Body of pancreas (tissue), 4 donors: ENCODE results near the gene CAPN5. TPM values are rescaled to one million over a fixed set of nuclear protein-coding genes. Genes with fewer than 3 reads are reported as not detected.

Experiments
- ATAC-seq: fragments of 150-250 bp; one replicate; pipeline ENCODE4 v1.9.1; 2016
- DNase-seq, 4 donors: peaks; one replicate each; pipeline ENCODE4 v3.0.0-alpha.2; 2019
- H3K27ac ChIP-seq, 4 donors: fragments of 200-600 bp; sonication (generic); 1 replicate in 3 of 4; 2 replicates in 1 of 4; pipeline versions ENCODE4 v1.5.1 to v1.6.1; 2016 to 2019; ENCODE audit warnings: mild to moderate bottlenecking in 1 of 4, mixed read lengths in 1 of 4, moderate library complexity in 1 of 4
- H3K27me3 ChIP-seq, 2 donors: fragments of 200-600 bp; sonication (generic); one replicate each; pipeline ENCODE4 v1.6.0; 2016; ENCODE audit warnings: mild to moderate bottlenecking in 1 of 2
- H3K36me3 ChIP-seq, 2 donors: fragments of 200-600 bp; sonication (generic); replicated peaks in 1 of 2; 2 replicates each; pipeline ENCODE4 v1.5.1; 2016; ENCODE audit warnings: low read depth in 2 of 2; ENCODE audit not compliant: insufficient read depth in 1 of 2
- H3K4me1 ChIP-seq: fragments of 200-600 bp; sonication (generic); one replicate; pipeline ENCODE4 v1.6.0; 2016
- H3K4me3 ChIP-seq, 2 donors: fragments of 200-600 bp; sonication (generic); 1 replicate in 1 of 2; 2 replicates in 1 of 2; pipeline ENCODE4 v1.5.1; 2016 to 2019
- H3K9me3 ChIP-seq, 3 donors: fragments of 200-600 bp; sonication (generic); 1 replicate in 2 of 3; 2 replicates in 1 of 3; pipeline ENCODE4 v1.5.1; 2016
- POLR2A ChIP-seq, 3 donors: fragments of 450-650 bp; IDR thresholded peaks; one replicate each; pipeline ENCODE4 v1.6.1; 2016; ENCODE audit warnings: antibody characterized with exemption in 3 of 3, mild to moderate bottlenecking in 2 of 3
- WGBS, 2 donors: methylation state at CpG; one replicate each; pipeline ENCODE4 v1.1.5; 2017; 5-methylcytosine and 5-hydroxymethylcytosine counted together
- intact Hi-C: fragments of 100-400 bp; cut with DNase I; formaldehyde crosslinking; loops from one replicate; pipeline ENCODE4 v1.15.1; 2023
- total RNA-seq, 2 donors: library from RNA; depleted of rRNA; stranded (reverse); fragments of >200 nt; gene quantifications; one replicate each; pipeline ENCODE4 v1.1.0, GENCODE V29; 2016
- TF ChIP-seq, protein P1 (sequence below), 7 experiments: fragments of 450-650 bp in 4 of 7; fragments of 200-600 bp in 3 of 7; sonication (generic) in 3 of 7; IDR thresholded peaks; one replicate each; pipeline ENCODE4 v1.5.1; 2016 to 2019; ENCODE audit warnings: antibody characterized with exemption in 7 of 7

The CAPN5 gene
- total RNA-seq, 2 donors from 2014 or later, result 7.8 to 13.8 TPM

- no peaks in the 10 kb centered on the region for H3K27me3 ChIP-seq
- intact Hi-C loops, result loop anchor here (5.0 kb wide), 1 partner anchor 62 kb away; no protein-coding TSS in a partner anchor
- H3K9me3 ChIP-seq, result no peaks in the 10 kb centered on the region
- no peak for TF ChIP-seq POLR2A (IDR thresholded peaks at IDR 0.05)
- TF ChIP-seq, protein P1, sequence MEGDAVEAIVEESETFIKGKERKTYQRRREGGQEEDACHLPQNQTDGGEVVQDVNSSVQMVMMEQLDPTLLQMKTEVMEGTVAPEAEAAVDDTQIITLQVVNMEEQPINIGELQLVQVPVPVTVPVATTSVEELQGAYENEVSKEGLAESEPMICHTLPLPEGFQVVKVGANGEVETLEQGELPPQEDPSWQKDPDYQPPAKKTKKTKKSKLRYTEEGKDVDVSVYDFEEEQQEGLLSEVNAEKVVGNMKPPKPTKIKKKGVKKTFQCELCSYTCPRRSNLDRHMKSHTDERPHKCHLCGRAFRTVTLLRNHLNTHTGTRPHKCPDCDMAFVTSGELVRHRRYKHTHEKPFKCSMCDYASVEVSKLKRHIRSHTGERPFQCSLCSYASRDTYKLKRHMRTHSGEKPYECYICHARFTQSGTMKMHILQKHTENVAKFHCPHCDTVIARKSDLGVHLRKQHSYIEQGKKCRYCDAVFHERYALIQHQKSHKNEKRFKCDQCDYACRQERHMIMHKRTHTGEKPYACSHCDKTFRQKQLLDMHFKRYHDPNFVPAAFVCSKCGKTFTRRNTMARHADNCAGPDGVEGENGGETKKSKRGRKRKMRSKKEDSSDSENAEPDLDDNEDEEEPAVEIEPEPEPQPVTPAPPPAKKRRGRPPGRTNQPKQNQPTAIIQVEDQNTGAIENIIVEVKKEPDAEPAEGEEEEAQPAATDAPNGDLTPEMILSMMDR (IDR thresholded peaks at IDR 0.05), result no peak
- H3K36me3 ChIP-seq, result no peaks in the 10 kb centered on the region
- DNase-seq, result no peak
- ATAC-seq, result no peak
- no peak overlapping the region for H3K27ac ChIP-seq
- no peak overlapping the region for H3K4me3 ChIP-seq
- WGBS, 2 donors, result 93 to 94% methylated on average over 19 of the region's 19 CpGs
- H3K4me1 ChIP-seq, result no peaks in the 10 kb centered on the region
Observed at GRCh38 chr11:77120571-77120970, 53.8 kb downstream of the CAPN5 start.

DNA sequence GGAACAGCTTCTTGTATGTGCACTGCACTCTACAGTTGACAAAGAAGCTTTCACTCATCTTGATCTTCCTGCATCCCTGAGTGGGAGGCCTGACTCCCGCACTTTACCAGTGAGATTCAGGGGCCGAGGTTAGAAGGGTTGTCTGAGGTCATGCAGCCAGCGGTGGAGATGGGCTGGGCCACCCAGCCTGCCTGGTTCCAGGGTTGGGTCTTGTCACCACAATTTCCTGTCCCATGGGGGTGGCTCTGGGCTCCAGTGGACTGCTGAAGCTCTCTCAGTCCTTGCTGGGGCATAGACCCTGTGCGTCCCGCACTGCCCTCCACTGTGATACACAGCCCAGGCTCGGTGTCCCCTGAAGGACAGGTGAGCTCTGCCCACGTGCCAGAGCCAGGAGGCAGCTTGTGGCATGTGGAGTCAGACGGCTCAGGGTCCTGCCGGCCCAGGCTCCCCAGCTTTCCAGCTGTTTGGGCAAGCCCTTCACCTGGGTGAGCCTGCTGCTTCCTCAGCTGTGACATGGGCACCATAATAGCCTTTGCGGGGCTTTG, 54.4 kb downstream of the CAPN5 start:
- Histone ChIP-seq H3K4me3 (no peak overlapping the region), H3K27me3 (no peaks in the 10 kb centered on the region), H3K36me3 (no peaks in the 10 kb centered on the region), H3K9me3 (no peaks in the 10 kb centered on the region), H3K4me1 (no peaks in the 10 kb centered on the region), H3K27ac (no peak overlapping the region)
- DNase-seq (no peak), ATAC-seq (no peak)
- intact Hi-C loops, result loop anchor here (5.0 kb wide), 1 partner anchor 61 kb away; no protein-coding TSS in a partner anchor
- TF ChIP-seq, protein P1 (IDR thresholded peaks at IDR 0.05), result no peak
- no peak for TF ChIP-seq POLR2A (IDR thresholded peaks at IDR 0.05)
- WGBS, 2 donors, result 90% methylated on average over 2 to 10 of the region's 10 CpGs

DNA sequence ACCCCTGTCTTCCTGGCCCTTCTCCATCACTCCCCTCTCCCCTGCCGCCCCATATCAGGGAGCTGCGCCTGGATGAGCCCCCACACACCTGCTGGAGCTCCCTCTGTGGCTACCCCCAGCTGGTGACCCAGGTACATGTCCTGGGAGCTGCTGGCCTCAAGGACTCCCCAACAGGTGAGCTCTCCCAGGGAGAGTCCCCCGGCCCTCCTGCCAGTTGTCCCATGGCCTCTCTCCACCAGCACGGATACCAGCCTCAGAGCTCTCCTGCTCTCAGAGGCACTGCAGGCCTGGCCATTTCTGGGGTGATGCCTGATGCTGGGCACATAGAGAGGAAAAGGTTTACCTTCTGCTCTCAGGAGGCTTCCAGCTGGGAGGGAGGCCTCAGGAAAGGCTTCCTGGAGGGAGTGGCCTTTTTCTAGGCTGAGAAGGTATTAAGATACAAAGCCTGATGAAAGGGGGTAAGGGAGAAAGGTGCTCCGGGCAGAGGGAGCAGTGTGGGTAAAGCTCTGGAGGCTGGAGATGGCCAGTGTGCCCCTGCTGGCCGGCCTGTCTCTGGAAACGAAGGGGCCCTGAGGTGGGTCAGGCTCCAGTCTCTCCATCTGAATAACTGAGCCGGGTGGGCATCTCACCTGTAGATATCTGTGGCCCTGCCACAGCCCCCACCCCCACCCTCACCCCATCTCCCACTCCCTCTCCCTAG, 55.3 kb downstream of the CAPN5 start:
- H3K4me3 ChIP-seq, result no peak overlapping the region
- 87 to 98% methylated on average over 6 to 8 of the region's 8 CpGs for WGBS, 2 donors
- intact Hi-C loops, result loop anchor here (5.0 kb wide), 1 partner anchor 60 kb away; no protein-coding TSS in a partner anchor

GRCh38 chr11:77122576-77123212, 55.9 kb downstream of the CAPN5 start:
- Histone ChIP-seq H3K27ac (no peak overlapping the region), H3K9me3 (no peaks in the 10 kb centered on the region), H3K4me3 (no peak overlapping the region), H3K4me1 (peaks cover 11% of the 10 kb centered on the region), H3K27me3 (no peaks in the 10 kb centered on the region), H3K36me3 (no peaks in the 10 kb centered on the region)
- TF ChIP-seq, protein P1 (IDR thresholded peaks at IDR 0.05), result no peak
- no peak for TF ChIP-seq POLR2A (IDR thresholded peaks at IDR 0.05)
- intact Hi-C loops, result loop anchor here (5.0 kb wide), 1 partner anchor 60 kb away; no protein-coding TSS in a partner anchor
- no peak for DNase-seq
- WGBS, 2 donors, result 77 to 93% methylated on average over 3 to 7 of the region's 7 CpGs
- ATAC-seq, result no peak

More for the DNA sequence above, 55.3 kb downstream of the CAPN5 start:
- Histone ChIP-seq H3K27ac (no peak overlapping the region), H3K9me3 (no peaks in the 10 kb centered on the region), H3K27me3 (no peaks in the 10 kb centered on the region), H3K4me1 (peaks cover 4% of the 10 kb centered on the region), H3K36me3 (no peaks in the 10 kb centered on the region)
- DNase-seq (no peak), ATAC-seq (no peak)
- TF ChIP-seq, protein P1 (IDR thresholded peaks at IDR 0.05), result no peak
- TF ChIP-seq POLR2A (IDR thresholded peaks at IDR 0.05), result no peak
